ENCODE results near the gene CHMP2B. TPM values are rescaled to one million over a fixed set of nuclear protein-coding genes. Genes with fewer than 3 reads are reported as not detected.

Gene CHMP2B
- total RNA-seq, 1 experiment from 2014 or later: 54.3 TPM

DNA sequence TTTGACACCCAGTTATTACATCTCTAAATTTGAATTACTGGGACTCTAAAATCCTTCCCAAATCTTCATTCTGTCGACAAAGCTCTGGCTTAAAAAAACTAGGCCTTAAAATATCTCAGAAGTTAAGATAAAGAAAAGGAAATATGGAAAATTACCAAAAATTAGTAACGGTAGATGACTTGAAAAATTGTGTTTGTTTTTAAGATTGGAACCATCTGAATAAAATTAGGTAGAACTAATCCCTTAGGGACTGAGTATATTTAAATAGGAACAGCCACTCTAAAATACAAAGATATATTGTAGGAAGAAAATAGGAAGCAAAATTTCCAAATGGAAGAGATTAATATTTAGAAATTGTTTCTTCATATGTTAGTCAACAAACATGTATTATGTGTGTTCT lies 45.1 kb upstream of the CHMP2B start:
- H3K9me2 ChIP-seq (ENCODE audit: insufficient read depth): no peaks in the 10 kb centered on the region
- ChIA-PET RAD21 (ENCODE audit: low non-redundant PET in 1 of 2, low total read pairs in 2 of 2, uncharacterized antibody in 2 of 2, unreplicated experiment in 2 of 2) (no interaction called here), POLR2A (no interaction called here), CTCF (no interaction called here)
- no peaks in the 10 kb centered on the region for H3K79me2 ChIP-seq (ENCODE audit: insufficient read depth, low read length)
- no peaks in the 10 kb centered on the region for H4K20me1 ChIP-seq (ENCODE audit: insufficient read depth)
- no peak overlapping the region for H3K27ac ChIP-seq (ENCODE audit: low read depth, low read length)
- DNase-seq (ENCODE audit: low read depth, low spot score) (no peak), ATAC-seq (no peak)
- no peaks in the 10 kb centered on the region for H3K27me3 ChIP-seq (ENCODE audit: insufficient read depth, low read length)
- no peak overlapping the region for H3K9ac ChIP-seq (ENCODE audit: low read length)
- H3K4me2 ChIP-seq (ENCODE audit: low read length): no peak overlapping the region
- H3K9me3 ChIP-seq (ENCODE audit: control insufficient read depth in 1 of 2, insufficient read depth in 1 of 2, low read depth in 1 of 2, low read length in 2 of 2): no peaks in the 10 kb centered on the region
- no TSS peak for BruUV-seq (replicated peaks)
- no peak overlapping the region for H3K4me3 ChIP-seq (replicated peaks in 1 of 2; ENCODE audit: low read depth in 1 of 2, low read length in 2 of 2)
- H2AFZ ChIP-seq (ENCODE audit: low read depth, low read length, poor library complexity, severe bottlenecking): no peak overlapping the region
- intact Hi-C loops (cut with micrococcal nuclease): loop anchor here (10.0 kb wide), 1 partner anchor 77 kb away; no protein-coding TSS in a partner anchor
- H3K36me3 ChIP-seq (ENCODE audit: control insufficient read depth in 1 of 2, insufficient read depth in 2 of 2, low read length in 2 of 2): no peaks in the 10 kb centered on the region
- H3K4me1 ChIP-seq (ENCODE audit: control insufficient read depth in 1 of 2, insufficient read depth in 2 of 2, low read length in 2 of 2): no peaks in the 10 kb centered on the region
- TF ChIP-seq, protein P1, sequence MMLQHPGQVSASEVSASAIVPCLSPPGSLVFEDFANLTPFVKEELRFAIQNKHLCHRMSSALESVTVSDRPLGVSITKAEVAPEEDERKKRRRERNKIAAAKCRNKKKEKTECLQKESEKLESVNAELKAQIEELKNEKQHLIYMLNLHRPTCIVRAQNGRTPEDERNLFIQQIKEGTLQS (IDR thresholded peaks at IDR 0.05): no peak
- TF ChIP-seq CEBPB (IDR thresholded peaks at IDR 0.05; ENCODE audit: low read depth) (no peak), POLR2AphosphoS5 (IDR thresholded peaks at IDR 0.05; ENCODE audit: low read depth, low read length) (no peak), ZFX (IDR thresholded peaks at IDR 0.05) (no peak), EZH2 (IDR thresholded peaks at IDR 0.05) (no peak), FOSL1 (IDR thresholded peaks at IDR 0.05; ENCODE audit: low read depth) (no peak), EZH2phosphoT487 (IDR thresholded peaks at IDR 0.05; ENCODE audit: borderline replicate concordance) (no peak), SRF (IDR thresholded peaks at IDR 0.05; ENCODE audit: low read depth) (no peak), YY1 (IDR thresholded peaks at IDR 0.05; ENCODE audit: extremely low read depth, insufficient replicate concordance, low read depth, low read length) (no peak), ELF1 (IDR thresholded peaks at IDR 0.05; ENCODE audit: borderline replicate concordance, low read depth) (no peak), MAX (IDR thresholded peaks at IDR 0.05) (no peak)

DNA sequence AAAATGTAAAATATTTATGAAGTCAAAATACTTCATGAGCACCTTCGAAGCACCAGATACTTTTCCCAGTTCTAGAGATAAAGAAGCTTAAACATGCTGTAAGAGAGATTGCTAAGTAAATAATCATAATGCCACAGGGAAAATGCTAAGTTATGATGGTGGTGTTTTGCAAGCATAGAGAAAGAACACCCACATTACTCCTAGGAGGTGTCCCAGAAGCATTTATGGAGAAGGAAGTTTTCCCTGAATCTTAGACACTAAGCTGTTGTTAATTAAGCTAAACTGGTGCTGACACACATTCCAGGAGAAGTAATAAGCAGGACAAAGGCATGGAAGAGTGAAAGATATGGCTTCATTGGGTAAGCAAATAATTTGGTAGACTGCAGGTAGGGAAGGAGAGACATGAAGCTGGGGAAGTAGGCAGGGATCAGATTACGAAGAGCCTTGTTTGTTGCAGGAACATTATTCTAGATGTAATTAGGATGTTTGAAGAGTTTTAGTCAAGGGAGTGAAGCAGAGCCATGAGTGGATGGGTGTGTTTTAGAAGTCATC lies 40.4 kb upstream of the CHMP2B start:
- DNase-seq (ENCODE audit: low read depth, low spot score) (no peak), ATAC-seq (no peak)
- H3K79me2 ChIP-seq (ENCODE audit: insufficient read depth, low read length): no peaks in the 10 kb centered on the region
- ChIA-PET RAD21 (ENCODE audit: low non-redundant PET in 1 of 2, low total read pairs in 2 of 2, uncharacterized antibody in 2 of 2, unreplicated experiment in 2 of 2) (no interaction called here), CTCF (no interaction called here), POLR2A (no interaction called here)
- H3K4me2 ChIP-seq (ENCODE audit: low read length): no peak overlapping the region
- no peaks in the 10 kb centered on the region for H3K9me2 ChIP-seq (ENCODE audit: insufficient read depth)
- no peaks in the 10 kb centered on the region for H3K9me3 ChIP-seq (ENCODE audit: control insufficient read depth in 1 of 2, insufficient read depth in 1 of 2, low read depth in 1 of 2, low read length in 2 of 2)
- H3K27me3 ChIP-seq (ENCODE audit: insufficient read depth, low read length): no peaks in the 10 kb centered on the region
- H3K36me3 ChIP-seq (ENCODE audit: control insufficient read depth in 1 of 2, insufficient read depth in 2 of 2, low read length in 2 of 2): no peaks in the 10 kb centered on the region
- no peak overlapping the region for H3K9ac ChIP-seq (ENCODE audit: low read length)
- H3K4me3 ChIP-seq (replicated peaks in 1 of 2; ENCODE audit: low read depth in 1 of 2, low read length in 2 of 2): no peak overlapping the region
- H3K4me1 ChIP-seq (ENCODE audit: control insufficient read depth in 1 of 2, insufficient read depth in 2 of 2, low read length in 2 of 2): no peaks in the 10 kb centered on the region
- H2AFZ ChIP-seq (ENCODE audit: low read depth, low read length, poor library complexity, severe bottlenecking): no peak overlapping the region
- intact Hi-C loops (cut with micrococcal nuclease): loop anchor here (10.0 kb wide), 1 partner anchor 82 kb away; no protein-coding TSS in a partner anchor
- no TSS peak for BruUV-seq (replicated peaks)
- no peaks in the 10 kb centered on the region for H4K20me1 ChIP-seq (ENCODE audit: insufficient read depth)
- H3K27ac ChIP-seq (ENCODE audit: low read depth, low read length): no peak overlapping the region
- no peak for TF ChIP-seq ZBTB33 (IDR thresholded peaks at IDR 0.05; ENCODE audit: extremely low read depth, insufficient replicate concordance, low read length)
- TF ChIP-seq, protein P1 (IDR thresholded peaks at IDR 0.05): no peak
- TF ChIP-seq SRF (IDR thresholded peaks at IDR 0.05; ENCODE audit: low read depth): no peak
- TF ChIP-seq, protein P2, sequence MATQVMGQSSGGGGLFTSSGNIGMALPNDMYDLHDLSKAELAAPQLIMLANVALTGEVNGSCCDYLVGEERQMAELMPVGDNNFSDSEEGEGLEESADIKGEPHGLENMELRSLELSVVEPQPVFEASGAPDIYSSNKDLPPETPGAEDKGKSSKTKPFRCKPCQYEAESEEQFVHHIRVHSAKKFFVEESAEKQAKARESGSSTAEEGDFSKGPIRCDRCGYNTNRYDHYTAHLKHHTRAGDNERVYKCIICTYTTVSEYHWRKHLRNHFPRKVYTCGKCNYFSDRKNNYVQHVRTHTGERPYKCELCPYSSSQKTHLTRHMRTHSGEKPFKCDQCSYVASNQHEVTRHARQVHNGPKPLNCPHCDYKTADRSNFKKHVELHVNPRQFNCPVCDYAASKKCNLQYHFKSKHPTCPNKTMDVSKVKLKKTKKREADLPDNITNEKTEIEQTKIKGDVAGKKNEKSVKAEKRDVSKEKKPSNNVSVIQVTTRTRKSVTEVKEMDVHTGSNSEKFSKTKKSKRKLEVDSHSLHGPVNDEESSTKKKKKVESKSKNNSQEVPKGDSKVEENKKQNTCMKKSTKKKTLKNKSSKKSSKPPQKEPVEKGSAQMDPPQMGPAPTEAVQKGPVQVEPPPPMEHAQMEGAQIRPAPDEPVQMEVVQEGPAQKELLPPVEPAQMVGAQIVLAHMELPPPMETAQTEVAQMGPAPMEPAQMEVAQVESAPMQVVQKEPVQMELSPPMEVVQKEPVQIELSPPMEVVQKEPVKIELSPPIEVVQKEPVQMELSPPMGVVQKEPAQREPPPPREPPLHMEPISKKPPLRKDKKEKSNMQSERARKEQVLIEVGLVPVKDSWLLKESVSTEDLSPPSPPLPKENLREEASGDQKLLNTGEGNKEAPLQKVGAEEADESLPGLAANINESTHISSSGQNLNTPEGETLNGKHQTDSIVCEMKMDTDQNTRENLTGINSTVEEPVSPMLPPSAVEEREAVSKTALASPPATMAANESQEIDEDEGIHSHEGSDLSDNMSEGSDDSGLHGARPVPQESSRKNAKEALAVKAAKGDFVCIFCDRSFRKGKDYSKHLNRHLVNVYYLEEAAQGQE (IDR thresholded peaks at IDR 0.05; ENCODE audit: low read depth): no peak
- no peak for TF ChIP-seq ZNF274 (IDR thresholded peaks at IDR 0.05; ENCODE audit: low read depth, low read length)
- TF ChIP-seq CBX3 (IDR thresholded peaks at IDR 0.05; ENCODE audit: low read depth): no peak

Data from HCT116 (cell line).